GM19463 (cell line): ENCODE measurements around the gene LILRB4.
"Not testable (repeated sequence)": the region's sequence is repeated elsewhere in the genome, so short reads cannot be mapped to it uniquely, and the experiment has no call there.

ENCODE experiments used
- ATAC-seq: cut with Tn5 transposase; IDR thresholded peaks from one replicate; pipeline ENCODE4 v1.9.1; 2021; ENCODE audit warnings: mild to moderate bottlenecking, moderate library complexity; ENCODE audit not compliant: unreplicated experiment

The LILRB4 gene

GRCh38 chr19:54648129-54648528 is 14.7 kb upstream of the LILRB4 start:
- ATAC-seq: no peak

- ATAC-seq: no peak
These were observed 12.6 kb upstream of the LILRB4 start for GRCh38 chr19:54650108-54650655.

DNA sequence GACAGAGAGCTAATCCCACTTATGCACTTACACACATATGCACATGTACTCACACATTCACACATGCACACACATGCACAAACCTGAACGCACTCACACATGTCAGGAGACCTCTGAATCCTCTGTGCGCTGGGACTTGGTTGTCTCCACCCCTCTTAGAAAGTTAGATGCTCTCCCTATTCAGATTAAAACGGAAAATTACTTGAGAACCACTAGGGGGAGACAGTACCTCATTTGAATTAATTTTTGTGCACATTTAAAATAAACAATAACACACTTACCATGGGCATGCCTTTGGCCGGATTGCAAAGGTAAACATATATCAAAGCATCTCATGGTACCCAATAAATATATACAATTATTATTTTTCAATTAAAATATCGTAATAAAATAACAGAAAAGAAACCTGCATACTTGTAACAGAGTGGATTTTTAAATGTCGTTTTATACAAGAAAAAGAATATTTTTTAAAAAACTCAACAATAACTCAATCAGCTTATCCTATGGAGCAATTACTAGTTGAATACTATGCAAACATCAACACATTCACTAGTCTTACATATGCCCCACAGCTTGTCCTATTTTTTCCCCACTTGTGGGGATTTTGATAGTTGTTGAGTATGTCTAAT is 9.5 kb upstream of the LILRB4 start:
- ATAC-seq: no peak

DNA sequence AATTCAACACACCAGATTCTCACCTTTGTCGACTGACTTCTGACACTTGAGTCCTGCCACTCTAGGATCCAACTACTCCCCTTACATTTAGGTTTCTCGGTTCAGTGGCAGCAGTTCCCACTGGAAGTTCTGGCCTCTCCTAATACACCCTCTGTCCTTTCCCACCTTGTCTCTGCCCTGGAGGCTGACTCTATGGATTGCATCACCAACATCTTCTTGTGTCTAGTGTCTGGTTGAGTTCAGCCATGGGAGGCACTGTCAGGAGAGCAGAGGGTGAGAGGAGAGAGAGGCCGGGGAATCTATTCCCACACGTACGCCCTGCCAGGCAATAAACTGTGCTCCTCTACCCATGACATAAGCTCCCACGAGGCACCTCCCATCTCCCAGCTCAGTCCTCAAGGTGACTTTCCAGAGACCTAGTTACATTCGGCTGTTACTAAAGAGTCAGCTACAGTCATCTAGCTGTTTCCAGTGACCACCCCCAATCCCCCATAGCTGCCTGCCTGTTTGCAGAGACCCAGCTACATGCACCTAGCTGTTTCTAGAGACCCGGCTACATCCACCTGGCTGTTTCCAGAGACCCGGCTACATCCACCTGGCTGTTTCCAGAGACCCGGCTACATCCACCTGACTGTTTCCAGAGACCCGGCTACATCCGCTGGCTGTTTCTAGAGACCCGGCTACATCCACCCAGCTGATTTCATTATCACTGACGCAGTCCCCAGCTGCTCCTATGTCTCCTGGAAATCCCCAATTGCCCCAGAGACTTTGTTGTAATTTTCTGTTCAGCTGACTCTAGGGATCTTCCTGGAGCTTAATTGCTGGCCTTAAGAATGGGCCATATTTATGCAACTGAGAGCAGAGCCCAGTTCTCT is 8.1 kb upstream of the LILRB4 start:
- no peak for ATAC-seq

GRCh38 chr19:54659300-54659699 is 3.5 kb upstream of the LILRB4 start:
- ATAC-seq: no peak

DNA sequence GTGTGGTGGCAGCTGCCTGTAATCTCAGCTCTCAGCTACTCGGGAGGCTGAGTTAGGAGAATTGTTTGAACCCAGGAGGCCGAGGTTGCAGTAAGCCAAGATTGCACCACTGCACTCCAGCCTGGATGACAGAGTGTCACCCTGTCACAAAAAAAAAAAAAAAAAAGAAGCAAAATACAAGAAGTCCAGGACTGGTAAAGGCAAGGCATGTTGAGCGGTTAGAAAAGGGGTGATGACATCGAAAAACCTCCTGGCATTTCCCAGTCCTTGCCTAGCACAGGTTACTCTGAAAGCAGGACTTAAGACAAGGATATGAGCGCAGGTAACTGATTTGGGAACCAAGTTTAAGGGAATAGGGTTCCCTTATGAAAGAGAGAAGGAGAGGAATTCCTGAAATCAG is 2.5 kb upstream of the LILRB4 start:
- no peak for ATAC-seq

DNA sequence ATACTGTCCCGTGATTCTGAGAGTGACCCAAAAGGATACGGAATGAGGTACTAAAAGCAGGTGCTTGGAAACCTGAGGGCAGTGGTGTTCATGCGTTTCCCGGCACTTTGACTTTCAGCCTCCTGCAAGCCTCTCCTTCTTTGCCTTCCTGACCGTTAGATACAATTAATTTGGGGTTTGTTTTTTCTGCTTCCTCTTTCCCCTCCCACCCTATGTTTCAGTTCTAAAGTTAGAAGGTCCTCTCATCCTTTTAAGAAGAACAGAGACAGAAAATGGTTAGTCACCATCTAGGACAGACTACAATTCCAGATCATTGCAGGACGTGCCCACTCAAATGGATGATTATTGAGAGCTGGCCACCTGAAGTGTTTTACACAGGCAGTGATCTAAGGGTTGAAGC is 1.8 kb upstream of the LILRB4 start:
- ATAC-seq: no peak

DNA sequence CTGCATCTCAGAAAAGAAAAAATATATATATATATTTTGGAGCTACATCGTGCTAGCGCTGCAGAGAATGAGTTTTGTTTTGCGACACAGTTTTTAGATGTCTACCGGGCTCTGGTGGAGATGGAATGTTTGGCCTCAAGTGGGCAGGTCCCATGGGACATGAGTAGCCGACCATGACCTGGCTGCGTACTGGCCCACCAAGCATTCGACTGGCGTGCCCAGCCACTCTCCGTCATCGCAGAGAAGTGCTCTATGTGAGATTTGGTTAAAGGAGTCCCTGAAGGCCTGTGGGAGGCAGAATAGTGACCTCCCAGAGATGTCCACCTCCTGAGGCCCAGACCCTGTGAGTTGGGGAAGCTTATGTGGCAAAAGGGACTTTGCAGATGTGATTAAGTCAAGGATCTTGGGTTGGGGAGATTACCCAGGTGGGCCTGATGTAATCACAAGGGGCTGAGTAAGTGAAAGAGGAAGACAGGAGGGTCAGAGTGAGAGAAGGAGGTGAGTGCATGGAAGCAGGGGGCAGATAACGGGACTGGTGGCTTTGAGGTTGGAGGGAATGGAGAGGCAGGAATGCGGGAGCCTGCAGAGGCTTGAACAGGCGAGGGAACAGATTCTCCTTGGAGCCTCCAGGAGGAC is 821 bp upstream of the LILRB4 start:
- ATAC-seq: no peak

GRCh38 chr19:54665530-54665929 is 2.7 kb downstream of the LILRB4 start:
- ATAC-seq: no peak

- ATAC-seq: no peak
These were observed 4.4 kb downstream of the LILRB4 start for GRCh38 chr19:54667217-54667616.

GRCh38 chr19:54668353-54668752 is 5.6 kb downstream of the LILRB4 start:
- ATAC-seq: no peak

DNA sequence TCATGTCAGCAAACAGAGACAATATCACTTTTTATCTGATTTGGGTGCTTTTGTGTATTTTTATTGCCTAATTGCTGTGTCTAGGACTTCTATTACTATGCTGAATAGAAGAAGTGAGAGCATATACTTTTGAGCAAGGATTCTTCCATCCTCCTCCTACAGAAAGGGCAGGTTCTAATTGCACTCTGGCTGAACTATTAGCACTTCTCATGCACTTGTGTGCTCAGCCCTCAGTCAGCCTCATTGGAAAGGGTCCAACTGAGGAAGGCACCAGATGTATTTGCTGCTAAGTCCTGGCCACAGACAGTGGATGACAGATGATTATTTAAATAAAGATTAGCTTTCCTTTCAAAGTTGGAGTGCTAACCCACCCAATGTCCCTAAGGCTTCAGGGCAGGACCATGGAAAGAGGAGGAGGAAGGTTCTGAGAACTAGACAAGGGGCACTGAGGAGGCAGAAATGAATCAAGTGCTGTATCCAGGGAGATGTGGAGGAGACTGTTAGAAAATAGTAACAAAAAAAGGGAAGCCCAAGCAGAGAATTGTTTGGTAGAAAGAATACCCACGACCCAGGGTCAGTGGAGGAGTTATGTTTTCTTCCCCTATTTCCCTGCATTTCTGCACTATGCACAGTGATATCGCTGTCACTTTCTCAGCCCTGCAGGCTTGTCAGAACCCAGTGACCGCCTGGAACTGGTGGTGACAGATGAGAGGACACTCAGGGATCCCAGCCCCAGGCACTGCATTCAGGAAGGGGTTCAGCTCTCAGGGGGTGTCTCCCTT is 8.0 kb downstream of the LILRB4 start:
- ATAC-seq: no peak

GRCh38 chr19:54673222-54673621 is 10.4 kb downstream of the LILRB4 start:
- no peak for ATAC-seq

GRCh38 chr19:54674021-54674617 is 11.3 kb downstream of the LILRB4 start:
- ATAC-seq: no peak

GRCh38 chr19:54676210-54676834 is 13.5 kb downstream of the LILRB4 start:
- not testable (repeated sequence) for ATAC-seq

DNA sequence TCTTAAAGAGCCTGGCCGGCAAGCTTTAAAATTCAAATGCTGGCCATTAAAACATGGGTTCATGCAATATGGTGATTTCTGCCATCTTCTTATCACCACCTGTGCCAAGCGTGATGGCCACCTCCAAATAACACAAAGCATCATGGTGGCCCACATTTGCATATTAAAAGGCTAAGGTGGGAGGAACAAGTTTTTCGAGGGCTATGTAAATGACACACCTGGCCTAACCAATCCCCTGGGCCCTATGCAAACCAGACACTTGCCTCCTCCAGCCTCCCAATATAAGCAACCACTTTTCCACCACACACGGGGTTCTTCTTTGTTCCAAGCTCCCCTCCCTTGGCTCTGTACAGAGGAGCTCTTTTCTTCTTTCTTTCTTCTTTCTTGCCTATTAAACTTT is 14.4 kb downstream of the LILRB4 start:
- no peak for ATAC-seq

- not testable (repeated sequence) for ATAC-seq
These were observed 18.8 kb downstream of the LILRB4 start for GRCh38 chr19:54681596-54681995.

GRCh38 chr19:54682306-54682856 is 19.6 kb downstream of the LILRB4 start:
- ATAC-seq: no peak

- no peak for ATAC-seq
These were observed 21.7 kb downstream of the LILRB4 start for GRCh38 chr19:54684527-54684926.
